Right renal cortex interstitium (tissue), 3 donors: ENCODE data around the gene GPI. TPM values are rescaled to one million over a fixed set of nuclear protein-coding genes. Genes with fewer than 3 reads are reported as not detected.
"Not testable (repeated sequence)": the region's sequence is repeated elsewhere in the genome, so short reads cannot be mapped to it uniquely, and the experiment has no call there.

ENCODE experiments used
- DNase-seq, 3 donors: peaks; one replicate each; pipeline ENCODE4 v3.0.0-alpha.2; 2013; ENCODE audit warnings: low read depth in 3 of 3, low spot score in 2 of 3
- polyA plus RNA-seq, 3 donors: library from polyadenylated mRNA; unstranded; fragments of 120-200 nt; gene quantifications; one replicate each; pipeline ENCODE4 v1.2.1, GENCODE V29; 2013; ENCODE audit not compliant: insufficient read length in 3 of 3

Gene GPI
- polyA plus RNA-seq, 3 donors, result 133 to 148 (median 143) TPM

- no peak for DNase-seq
These were observed 2.0 kb downstream of the GPI start for GRCh38 chr19:34366738-34367623.

GRCh38 chr19:34367624-34367957 lies 2.6 kb downstream of the GPI start:
- DNase-seq, result no peak

- DNase-seq, result no peak
These were observed 3.3 kb downstream of the GPI start for GRCh38 chr19:34368338-34368737.

- not testable (repeated sequence) for DNase-seq
These were observed 4.2 kb downstream of the GPI start for GRCh38 chr19:34369166-34369565.

- DNase-seq, result no peak
These were observed 5.1 kb downstream of the GPI start for GRCh38 chr19:34370117-34370516.

- DNase-seq, result no peak
These were observed 6.0 kb downstream of the GPI start for GRCh38 chr19:34370983-34371382.

- no peak for DNase-seq
These were observed 8.7 kb downstream of the GPI start for GRCh38 chr19:34373601-34374288.

- DNase-seq, result no peak
These were observed 10.6 kb downstream of the GPI start for GRCh38 chr19:34375598-34375997.

GRCh38 chr19:34380639-34381241 lies 15.7 kb downstream of the GPI start:
- no peak for DNase-seq

GRCh38 chr19:34381399-34382251 lies 16.6 kb downstream of the GPI start:
- DNase-seq, result no peak

GRCh38 chr19:34382471-34382870 lies 17.5 kb downstream of the GPI start:
- DNase-seq, result no peak

- DNase-seq, result no peak
These were observed 18.6 kb downstream of the GPI start for GRCh38 chr19:34383599-34383998.

- no peak for DNase-seq
These were observed 21.8 kb downstream of the GPI start for GRCh38 chr19:34386645-34387445.

GRCh38 chr19:34387446-34387810 lies 22.4 kb downstream of the GPI start:
- DNase-seq, result no peak

- not testable (repeated sequence) for DNase-seq
These were observed 23.7 kb downstream of the GPI start for GRCh38 chr19:34388745-34389144.

- no peak for DNase-seq
These were observed 26.8 kb downstream of the GPI start for GRCh38 chr19:34391813-34392212.

- DNase-seq, result no peak
These were observed 28.0 kb downstream of the GPI start for GRCh38 chr19:34393031-34393430.

- no peak for DNase-seq
These were observed 28.6 kb downstream of the GPI start for GRCh38 chr19:34393629-34394028.

- no peak for DNase-seq
These were observed 32.9 kb downstream of the GPI start for GRCh38 chr19:34397853-34398252.

- DNase-seq, result no peak
These were observed 34.9 kb downstream of the GPI start for GRCh38 chr19:34399886-34400285.
